Gastroesophageal sphincter (tissue), 4 donors: ENCODE results near the gene LUC7L3. TPM values are rescaled to one million over a fixed set of nuclear protein-coding genes. Genes with fewer than 3 reads are reported as not detected.

Experiments
- ATAC-seq: fragments of 150-250 bp; one replicate; pipeline ENCODE4 v1.9.1; 2016; ENCODE audit warnings: mild to moderate bottlenecking, moderate library complexity
- H3K27ac ChIP-seq, 4 donors: fragments of 200-600 bp; sonication (generic) in 3 of 4; 1 replicate in 3 of 4; 2 replicates in 1 of 4; pipeline ENCODE4 v1.5.1; 2016 to 2019
- H3K27me3 ChIP-seq: fragments of 200-600 bp; sonication (generic); one replicate; pipeline ENCODE4 v1.5.1; 2019
- H3K36me3 ChIP-seq, 2 donors: fragments of 200-600 bp; sonication (generic); one replicate each; pipeline ENCODE4 v1.5.1; 2019; ENCODE audit warnings: control low read depth in 1 of 2
- H3K4me1 ChIP-seq, 3 donors: fragments of 200-600 bp; sonication (generic); 1 replicate in 2 of 3; 2 replicates in 1 of 3; pipeline ENCODE4 v1.5.1; 2016 to 2019; ENCODE audit warnings: control low read depth in 2 of 3
- H3K4me3 ChIP-seq, 2 donors: fragments of 200-600 bp; sonication (generic); one replicate each; pipeline ENCODE4 v1.5.1; 2019; ENCODE audit warnings: mild to moderate bottlenecking in 1 of 2, moderate library complexity in 1 of 2
- H3K9me3 ChIP-seq, 3 donors: fragments of 200-600 bp; sonication (generic); one replicate each; pipeline ENCODE4 v1.5.1; 2017 to 2019; ENCODE audit warnings: control low read depth in 2 of 3
- EP300 ChIP-seq: sonication (generic); formaldehyde crosslinking; IDR thresholded peaks from one replicate; pipeline ENCODE4 v1.6.1; 2017; ENCODE audit warnings: antibody characterized with exemption, mild to moderate bottlenecking
- POLR2A ChIP-seq, 2 donors: fragments of 450-650 bp; IDR thresholded peaks; one replicate each; pipeline ENCODE4 v1.6.1; 2017; ENCODE audit warnings: antibody characterized with exemption in 2 of 2, mild to moderate bottlenecking in 2 of 2, moderate library complexity in 1 of 2
- POLR2AphosphoS5 ChIP-seq: sonication (generic); formaldehyde crosslinking; IDR thresholded peaks from one replicate; pipeline ENCODE4 v1.6.1; 2017; ENCODE audit warnings: antibody characterized with exemption
- WGBS, 2 donors: methylation state at CpG; one replicate each; pipeline ENCODE4 v1.1.5; 2018; ENCODE audit warnings: low coverage in 1 of 2; 5-methylcytosine and 5-hydroxymethylcytosine counted together
- total RNA-seq, 4 donors: library from RNA; depleted of rRNA; stranded (reverse); fragments of >200 nt; gene quantifications; one replicate each; pipeline ENCODE4 v1.1.0, GENCODE V29; 2016
- TF ChIP-seq, protein P1 (sequence below), 4 experiments: fragments of 200-600 bp in 2 of 4; fragments of 450-650 bp in 2 of 4; sonication (generic) in 1 of 4; IDR thresholded peaks; one replicate each; pipeline ENCODE4 v1.5.1; 2017 to 2019; ENCODE audit warnings: antibody characterized with exemption in 4 of 4, mild to moderate bottlenecking in 2 of 4, moderate library complexity in 2 of 4

Gene LUC7L3
- total RNA-seq, 4 donors from 2014 or later, result 40.1 to 134 (median 54.6) TPM

DNA sequence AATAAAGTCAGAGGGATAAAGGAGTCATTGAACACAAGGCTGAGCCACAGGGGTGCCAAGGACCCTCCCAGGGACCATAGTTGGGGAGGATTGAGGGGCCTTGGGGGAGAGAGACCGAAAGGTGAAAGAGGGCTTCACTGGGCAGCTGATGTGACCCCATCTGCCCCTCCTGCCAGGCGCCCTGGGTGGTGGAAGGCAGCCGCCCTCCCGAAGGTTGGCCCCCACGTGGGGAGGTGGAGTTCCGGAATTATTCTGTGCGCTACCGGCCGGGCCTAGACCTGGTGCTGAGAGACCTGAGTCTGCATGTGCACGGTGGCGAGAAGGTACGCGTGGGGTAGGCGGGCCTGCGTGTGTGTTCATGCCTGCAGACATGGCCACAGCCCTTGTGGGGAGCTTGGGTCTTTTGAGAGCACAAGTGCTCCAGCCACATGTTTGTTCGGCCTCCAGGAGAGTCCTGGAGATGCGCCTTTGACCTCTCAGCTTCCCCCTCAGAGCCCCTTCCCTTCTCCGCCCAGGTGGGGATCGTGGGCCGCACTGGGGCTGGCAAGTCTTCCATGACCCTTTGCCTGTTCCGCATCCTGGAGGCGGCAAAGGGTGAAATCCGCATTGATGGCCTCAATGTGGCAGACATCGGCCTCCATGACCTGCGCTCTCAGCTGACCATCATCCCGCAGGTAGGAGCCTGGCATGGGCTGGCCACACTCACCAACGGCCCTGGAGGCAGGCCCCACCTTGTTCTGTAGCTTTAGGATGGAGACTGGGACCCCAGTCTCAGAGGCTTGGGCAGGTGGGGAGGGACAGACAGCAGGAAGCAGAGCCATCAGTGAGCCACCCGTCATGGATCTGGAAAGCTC, 35.7 kb upstream of the LUC7L3 start:
- TF ChIP-seq POLR2A (IDR thresholded peaks at IDR 0.05) (no peak), POLR2AphosphoS5 (no peak), EP300 (no peak)
- TF ChIP-seq, protein P1, sequence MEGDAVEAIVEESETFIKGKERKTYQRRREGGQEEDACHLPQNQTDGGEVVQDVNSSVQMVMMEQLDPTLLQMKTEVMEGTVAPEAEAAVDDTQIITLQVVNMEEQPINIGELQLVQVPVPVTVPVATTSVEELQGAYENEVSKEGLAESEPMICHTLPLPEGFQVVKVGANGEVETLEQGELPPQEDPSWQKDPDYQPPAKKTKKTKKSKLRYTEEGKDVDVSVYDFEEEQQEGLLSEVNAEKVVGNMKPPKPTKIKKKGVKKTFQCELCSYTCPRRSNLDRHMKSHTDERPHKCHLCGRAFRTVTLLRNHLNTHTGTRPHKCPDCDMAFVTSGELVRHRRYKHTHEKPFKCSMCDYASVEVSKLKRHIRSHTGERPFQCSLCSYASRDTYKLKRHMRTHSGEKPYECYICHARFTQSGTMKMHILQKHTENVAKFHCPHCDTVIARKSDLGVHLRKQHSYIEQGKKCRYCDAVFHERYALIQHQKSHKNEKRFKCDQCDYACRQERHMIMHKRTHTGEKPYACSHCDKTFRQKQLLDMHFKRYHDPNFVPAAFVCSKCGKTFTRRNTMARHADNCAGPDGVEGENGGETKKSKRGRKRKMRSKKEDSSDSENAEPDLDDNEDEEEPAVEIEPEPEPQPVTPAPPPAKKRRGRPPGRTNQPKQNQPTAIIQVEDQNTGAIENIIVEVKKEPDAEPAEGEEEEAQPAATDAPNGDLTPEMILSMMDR (IDR thresholded peaks at IDR 0.05), result no peak
- Histone ChIP-seq H3K27me3 (no peaks in the 10 kb centered on the region), H3K4me1 (peaks cover 0 to 37% (median 20%) of the 10 kb centered on the region in 3 donors), H3K4me3 (no peak overlapping the region), H3K9me3 (no peaks in the 10 kb centered on the region), H3K36me3 (no peaks in the 10 kb centered on the region), H3K27ac (no peak overlapping the region)
- no peak for ATAC-seq
- WGBS, 2 donors, result 100% methylated on average over 2 of the region's 28 CpGs

DNA sequence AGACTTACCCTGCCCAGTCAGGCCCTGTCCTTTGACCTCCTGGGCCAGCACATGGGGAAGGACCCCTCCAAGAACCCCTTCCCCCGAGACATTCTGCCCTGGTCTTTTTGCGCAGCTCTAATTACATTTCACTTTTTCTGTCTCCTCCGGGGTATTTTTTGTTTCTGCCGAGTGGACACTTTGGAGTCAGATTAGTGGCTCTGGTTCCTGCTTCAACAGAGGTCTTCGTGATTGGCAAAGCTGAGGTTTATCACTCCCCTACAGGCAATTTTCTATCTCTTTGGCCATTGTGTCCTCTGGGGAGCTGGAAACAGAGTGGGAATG, 35.2 kb upstream of the LUC7L3 start:
- Histone ChIP-seq H3K9me3 (no peaks in the 10 kb centered on the region), H3K27ac (no peak overlapping the region), H3K4me3 (no peak overlapping the region), H3K27me3 (no peaks in the 10 kb centered on the region), H3K36me3 (no peaks in the 10 kb centered on the region), H3K4me1 (peaks cover 0 to 41% (median 20%) of the 10 kb centered on the region in 3 donors)
- WGBS, 2 donors, result 68 to 88% methylated on average over 4 of the region's 5 CpGs
- ATAC-seq, result no peak
- TF ChIP-seq, protein P1 (IDR thresholded peaks at IDR 0.05), result no peak
- TF ChIP-seq POLR2AphosphoS5, result no peak
- TF ChIP-seq EP300, result no peak
- no peak for TF ChIP-seq POLR2A (IDR thresholded peaks at IDR 0.05)

DNA sequence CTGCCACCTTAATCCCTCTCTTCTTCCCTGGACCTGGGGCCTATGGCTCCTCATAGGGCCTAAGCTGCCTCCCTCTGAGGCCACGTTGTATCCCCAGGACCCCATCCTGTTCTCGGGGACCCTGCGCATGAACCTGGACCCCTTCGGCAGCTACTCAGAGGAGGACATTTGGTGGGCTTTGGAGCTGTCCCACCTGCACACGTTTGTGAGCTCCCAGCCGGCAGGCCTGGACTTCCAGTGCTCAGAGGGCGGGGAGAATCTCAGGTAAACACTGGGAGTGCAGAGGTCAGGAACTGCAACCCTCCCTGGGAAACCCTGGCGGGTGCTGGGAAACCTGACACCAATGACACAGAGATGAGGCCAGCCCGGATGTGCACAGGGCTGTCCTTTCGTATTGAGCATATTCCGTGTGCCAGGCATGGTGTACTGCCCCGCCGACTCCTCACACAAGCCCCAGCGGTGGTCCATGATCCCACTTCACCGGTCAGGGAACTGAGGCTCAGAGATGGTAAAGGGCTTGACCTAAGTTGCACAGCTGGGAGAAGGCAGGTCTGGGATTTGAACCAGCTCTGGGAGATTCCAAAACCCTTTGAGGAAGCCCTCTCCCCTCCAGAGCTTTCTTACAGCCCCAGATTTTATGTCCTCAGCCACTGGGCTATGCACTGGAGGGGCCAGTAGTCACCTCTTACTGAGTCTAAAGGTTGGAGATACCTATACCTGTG, 34.6 kb upstream of the LUC7L3 start:
- ATAC-seq, result no peak
- Histone ChIP-seq H3K4me1 (peaks cover 0 to 46% (median 20%) of the 10 kb centered on the region in 3 donors), H3K4me3 (no peak overlapping the region), H3K27me3 (no peaks in the 10 kb centered on the region), H3K36me3 (no peaks in the 10 kb centered on the region), H3K27ac (no peak overlapping the region), H3K9me3 (no peaks in the 10 kb centered on the region)
- TF ChIP-seq POLR2A (IDR thresholded peaks at IDR 0.05) (no peak), POLR2AphosphoS5 (no peak), EP300 (no peak)
- TF ChIP-seq, protein P1 (IDR thresholded peaks at IDR 0.05), result no peak
- WGBS, 2 donors, result 80 to 92% methylated on average over 1 to 2 of the region's 15 CpGs

DNA sequence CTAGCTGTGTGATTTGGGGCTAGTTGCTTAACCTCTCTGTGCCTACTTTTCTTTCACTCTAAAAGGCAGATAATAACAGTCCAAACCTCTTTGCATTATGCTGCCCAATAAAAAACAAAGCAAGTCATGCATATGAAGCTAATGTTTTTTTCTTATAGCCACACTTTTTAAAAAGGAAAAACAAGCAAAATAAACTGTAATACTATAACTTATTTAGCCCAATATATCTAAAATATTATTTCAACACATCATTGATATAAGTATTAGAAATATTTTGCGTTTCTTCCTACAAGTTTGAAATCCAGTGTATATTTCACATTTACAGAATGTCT, 34.1 kb upstream of the LUC7L3 start:
- no peak for ATAC-seq
- no peak for TF ChIP-seq EP300
- TF ChIP-seq, protein P1 (IDR thresholded peaks at IDR 0.05), result no peak
- Histone ChIP-seq H3K36me3 (no peaks in the 10 kb centered on the region), H3K27ac (no peak overlapping the region), H3K4me3 (no peak overlapping the region), H3K9me3 (no peaks in the 10 kb centered on the region), H3K4me1 (peaks cover 0 to 52% (median 20%) of the 10 kb centered on the region in 3 donors), H3K27me3 (no peaks in the 10 kb centered on the region)
- WGBS, 2 donors, result 80 to 95% methylated on average over 1 of the region's 1 CpG
